HepG2 (cell line): ENCODE data around the gene CADM1. TPM values are rescaled to one million over a fixed set of nuclear protein-coding genes. Genes with fewer than 3 reads are reported as not detected.

Source experiments
- FOXP1 ChIP-seq, 2 experiments: fragments of 450-650 bp in 1 of 2; IDR thresholded peaks; 2 replicates each; pipeline ENCODE4 v1.6.1; 2017 to 2018; ENCODE audit warnings: antibody characterized with exemption in 1 of 2
- PITX1 ChIP-seq: sonication (generic); formaldehyde crosslinking; IDR thresholded peaks from 2 replicates; pipeline ENCODE4 v1.5.1; 2020; ENCODE audit warnings: mild to moderate bottlenecking, missing genetic modification reagents
- SRY ChIP-seq: sonication (generic); formaldehyde crosslinking; IDR thresholded peaks from 2 replicates; pipeline ENCODE4 v1.8.0; 2022; ENCODE audit warnings: mild to moderate bottlenecking, missing genetic modification reagents
- TCF12 ChIP-seq, 2 experiments: fragments of 450-650 bp in 1 of 2; sonication (generic) in 1 of 2; formaldehyde crosslinking in 1 of 2; IDR thresholded peaks; 2 replicates each; pipeline versions ENCODE4 v1.6.1 to v1.8.0; 2017 to 2022; ENCODE audit warnings: antibody characterized with exemption in 1 of 2, mild to moderate bottlenecking in 1 of 2, missing genetic modification reagents in 1 of 2, moderate library complexity in 1 of 2
- XRCC5 ChIP-seq: fragments of 200-400 bp; formaldehyde crosslinking; optimal IDR thresholded peaks from 2 replicates; pipeline ENCODE3; 2017; ENCODE audit warnings: mild to moderate bottlenecking, low read length
- polyA plus RNA-seq, 8 experiments: library from polyadenylated mRNA; depleted of rRNA in 3 of 8; stranded (reverse) in 7 of 8; unstranded in 1 of 8; fragments of >200 nt; fragmentation: Illumina TruSeq in 4 of 8; extraction: Trizol in 4 of 8; gene quantifications; 2 replicates each; pipeline versions ENCODE4 v1.2.1 to v1.2.3, GENCODE V29; 2011 to 2016; ENCODE audit warnings: low read depth in 4 of 8, missing spikeins in 1 of 8, mixed read lengths in 1 of 8; ENCODE audit not compliant: insufficient read depth in 1 of 8
- total RNA-seq, 5 experiments: library from RNA; depleted of rRNA; stranded (reverse); fragments of >200 nt; fragmentation: Illumina TruSeq; extraction: Trizol; gene quantifications; 2 replicates each; pipeline ENCODE4 v1.2.3, GENCODE V29; 2016; ENCODE audit warnings: low read depth in 1 of 5
- TF ChIP-seq, protein P1 (sequence below): sonication (generic); formaldehyde crosslinking; IDR thresholded peaks from one replicate; pipeline ENCODE4 v1.5.1; 2020; ENCODE audit warnings: mild to moderate bottlenecking, missing genetic modification reagents; ENCODE audit errors: not compliant biosample characterization
- TF ChIP-seq, protein P2 (sequence below): sonication (generic); formaldehyde crosslinking; IDR thresholded peaks from 2 replicates; pipeline ENCODE4 v1.4.0; 2020; ENCODE audit warnings: missing genetic modification reagents
- TF ChIP-seq, protein P3 (sequence below): IDR thresholded peaks from 2 replicates; pipeline ENCODE4 v1.4.0; 2020; ENCODE audit warnings: mild to moderate bottlenecking, missing genetic modification reagents
- TF ChIP-seq, protein P4 (sequence below): sonication (generic); formaldehyde crosslinking; IDR thresholded peaks from 2 replicates; pipeline ENCODE4 v1.5.0; 2020; ENCODE audit warnings: missing genetic modification reagents

Gene CADM1
- total and polyA plus RNA-seq, 2 of the 13 experiments (the other 11 are each of a cell fraction or from before 2014, with no cell fraction given): 71.3 to 122 TPM

DNA sequence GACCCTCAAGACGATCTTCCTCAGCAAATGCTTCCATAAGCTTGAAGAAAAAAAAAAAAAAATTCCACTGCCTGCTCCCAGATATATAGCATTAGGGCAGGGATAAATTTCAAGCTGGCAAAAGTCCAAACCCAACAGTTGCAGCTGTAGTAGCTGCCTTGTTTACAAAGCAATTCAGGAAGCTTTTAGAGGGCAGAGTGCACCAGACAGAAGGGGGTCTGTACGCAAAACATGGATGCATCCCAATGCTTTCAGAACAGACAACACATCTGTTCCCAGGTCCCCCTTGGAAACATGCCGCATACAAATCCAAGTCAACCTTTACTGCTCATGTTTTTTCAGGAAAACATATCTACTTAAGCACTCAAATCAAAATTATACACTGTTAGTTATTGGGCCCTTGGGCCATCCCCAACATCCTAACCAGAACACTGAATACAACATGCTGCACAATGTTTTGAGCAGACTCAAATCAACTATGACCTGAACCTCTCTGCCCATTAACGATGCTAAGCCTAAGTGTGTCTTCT lies 94.5 kb downstream of the CADM1 start (continued):
- TF ChIP-seq, protein P1, sequence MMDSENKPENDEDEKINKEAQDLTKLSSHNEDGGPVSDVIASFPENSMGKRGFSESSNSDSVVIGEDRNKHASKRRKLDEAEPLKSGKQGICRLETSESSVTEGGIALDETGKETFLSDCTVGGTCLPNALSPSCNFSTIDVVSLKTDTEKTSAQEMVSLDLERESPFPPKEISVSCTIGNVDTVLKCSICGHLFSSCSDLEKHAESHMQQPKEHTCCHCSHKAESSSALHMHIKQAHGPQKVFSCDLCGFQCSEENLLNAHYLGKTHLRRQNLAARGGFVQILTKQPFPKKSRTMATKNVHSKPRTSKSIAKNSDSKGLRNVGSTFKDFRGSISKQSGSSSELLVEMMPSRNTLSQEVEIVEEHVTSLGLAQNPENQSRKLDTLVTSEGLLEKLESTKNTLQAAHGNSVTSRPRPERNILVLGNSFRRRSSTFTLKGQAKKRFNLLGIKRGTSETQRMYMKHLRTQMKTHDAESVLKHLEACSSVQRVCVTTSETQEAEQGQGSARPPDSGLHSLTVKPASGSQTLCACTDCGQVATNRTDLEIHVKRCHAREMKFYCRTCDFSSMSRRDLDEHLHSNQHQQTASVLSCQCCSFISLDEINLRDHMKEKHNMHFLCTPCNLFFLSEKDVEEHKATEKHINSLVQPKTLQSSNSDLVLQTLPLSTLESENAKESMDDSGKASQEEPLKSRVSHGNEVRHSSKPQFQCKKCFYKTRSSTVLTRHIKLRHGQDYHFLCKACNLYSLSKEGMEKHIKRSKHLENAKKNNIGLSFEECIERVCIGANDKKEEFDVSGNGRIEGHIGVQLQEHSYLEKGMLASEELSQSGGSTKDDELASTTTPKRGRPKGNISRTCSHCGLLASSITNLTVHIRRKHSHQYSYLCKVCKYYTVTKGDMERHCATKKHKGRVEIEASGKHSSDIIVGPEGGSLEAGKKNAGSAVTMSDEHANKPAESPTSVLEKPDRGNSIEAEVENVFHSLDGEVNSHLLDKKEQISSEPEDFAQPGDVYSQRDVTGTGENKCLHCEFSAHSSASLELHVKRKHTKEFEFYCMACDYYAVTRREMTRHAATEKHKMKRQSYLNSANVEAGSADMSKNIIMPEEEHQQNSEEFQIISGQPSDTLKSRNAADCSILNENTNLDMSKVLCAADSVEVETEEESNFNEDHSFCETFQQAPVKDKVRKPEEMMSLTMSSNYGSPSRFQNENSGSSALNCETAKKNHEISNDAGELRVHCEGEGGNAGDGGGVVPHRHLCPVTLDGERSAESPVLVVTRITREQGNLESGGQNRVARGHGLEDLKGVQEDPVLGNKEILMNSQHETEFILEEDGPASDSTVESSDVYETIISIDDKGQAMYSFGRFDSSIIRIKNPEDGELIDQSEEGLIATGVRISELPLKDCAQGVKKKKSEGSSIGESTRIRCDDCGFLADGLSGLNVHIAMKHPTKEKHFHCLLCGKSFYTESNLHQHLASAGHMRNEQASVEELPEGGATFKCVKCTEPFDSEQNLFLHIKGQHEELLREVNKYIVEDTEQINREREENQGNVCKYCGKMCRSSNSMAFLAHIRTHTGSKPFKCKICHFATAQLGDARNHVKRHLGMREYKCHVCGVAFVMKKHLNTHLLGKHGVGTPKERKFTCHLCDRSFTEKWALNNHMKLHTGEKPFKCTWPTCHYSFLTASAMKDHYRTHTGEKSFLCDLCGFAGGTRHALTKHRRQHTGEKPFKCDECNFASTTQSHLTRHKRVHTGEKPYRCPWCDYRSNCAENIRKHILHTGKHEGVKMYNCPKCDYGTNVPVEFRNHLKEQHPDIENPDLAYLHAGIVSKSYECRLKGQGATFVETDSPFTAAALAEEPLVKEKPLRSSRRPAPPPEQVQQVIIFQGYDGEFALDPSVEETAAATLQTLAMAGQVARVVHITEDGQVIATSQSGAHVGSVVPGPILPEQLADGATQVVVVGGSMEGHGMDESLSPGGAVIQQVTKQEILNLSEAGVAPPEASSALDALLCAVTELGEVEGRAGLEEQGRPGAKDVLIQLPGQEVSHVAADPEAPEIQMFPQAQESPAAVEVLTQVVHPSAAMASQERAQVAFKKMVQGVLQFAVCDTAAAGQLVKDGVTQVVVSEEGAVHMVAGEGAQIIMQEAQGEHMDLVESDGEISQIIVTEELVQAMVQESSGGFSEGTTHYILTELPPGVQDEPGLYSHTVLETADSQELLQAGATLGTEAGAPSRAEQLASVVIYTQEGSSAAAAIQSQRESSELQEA: no peak
- TF ChIP-seq, protein P2, sequence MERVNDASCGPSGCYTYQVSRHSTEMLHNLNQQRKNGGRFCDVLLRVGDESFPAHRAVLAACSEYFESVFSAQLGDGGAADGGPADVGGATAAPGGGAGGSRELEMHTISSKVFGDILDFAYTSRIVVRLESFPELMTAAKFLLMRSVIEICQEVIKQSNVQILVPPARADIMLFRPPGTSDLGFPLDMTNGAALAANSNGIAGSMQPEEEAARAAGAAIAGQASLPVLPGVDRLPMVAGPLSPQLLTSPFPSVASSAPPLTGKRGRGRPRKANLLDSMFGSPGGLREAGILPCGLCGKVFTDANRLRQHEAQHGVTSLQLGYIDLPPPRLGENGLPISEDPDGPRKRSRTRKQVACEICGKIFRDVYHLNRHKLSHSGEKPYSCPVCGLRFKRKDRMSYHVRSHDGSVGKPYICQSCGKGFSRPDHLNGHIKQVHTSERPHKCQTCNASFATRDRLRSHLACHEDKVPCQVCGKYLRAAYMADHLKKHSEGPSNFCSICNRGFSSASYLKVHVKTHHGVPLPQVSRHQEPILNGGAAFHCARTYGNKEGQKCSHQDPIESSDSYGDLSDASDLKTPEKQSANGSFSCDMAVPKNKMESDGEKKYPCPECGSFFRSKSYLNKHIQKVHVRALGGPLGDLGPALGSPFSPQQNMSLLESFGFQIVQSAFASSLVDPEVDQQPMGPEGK (CRISPR knock-in tag): peak; percentile 68
- peak; percentile 26 for TF ChIP-seq XRCC5
- TF ChIP-seq SRY (CRISPR knock-in tag): no peak
- TF ChIP-seq, protein P3, sequence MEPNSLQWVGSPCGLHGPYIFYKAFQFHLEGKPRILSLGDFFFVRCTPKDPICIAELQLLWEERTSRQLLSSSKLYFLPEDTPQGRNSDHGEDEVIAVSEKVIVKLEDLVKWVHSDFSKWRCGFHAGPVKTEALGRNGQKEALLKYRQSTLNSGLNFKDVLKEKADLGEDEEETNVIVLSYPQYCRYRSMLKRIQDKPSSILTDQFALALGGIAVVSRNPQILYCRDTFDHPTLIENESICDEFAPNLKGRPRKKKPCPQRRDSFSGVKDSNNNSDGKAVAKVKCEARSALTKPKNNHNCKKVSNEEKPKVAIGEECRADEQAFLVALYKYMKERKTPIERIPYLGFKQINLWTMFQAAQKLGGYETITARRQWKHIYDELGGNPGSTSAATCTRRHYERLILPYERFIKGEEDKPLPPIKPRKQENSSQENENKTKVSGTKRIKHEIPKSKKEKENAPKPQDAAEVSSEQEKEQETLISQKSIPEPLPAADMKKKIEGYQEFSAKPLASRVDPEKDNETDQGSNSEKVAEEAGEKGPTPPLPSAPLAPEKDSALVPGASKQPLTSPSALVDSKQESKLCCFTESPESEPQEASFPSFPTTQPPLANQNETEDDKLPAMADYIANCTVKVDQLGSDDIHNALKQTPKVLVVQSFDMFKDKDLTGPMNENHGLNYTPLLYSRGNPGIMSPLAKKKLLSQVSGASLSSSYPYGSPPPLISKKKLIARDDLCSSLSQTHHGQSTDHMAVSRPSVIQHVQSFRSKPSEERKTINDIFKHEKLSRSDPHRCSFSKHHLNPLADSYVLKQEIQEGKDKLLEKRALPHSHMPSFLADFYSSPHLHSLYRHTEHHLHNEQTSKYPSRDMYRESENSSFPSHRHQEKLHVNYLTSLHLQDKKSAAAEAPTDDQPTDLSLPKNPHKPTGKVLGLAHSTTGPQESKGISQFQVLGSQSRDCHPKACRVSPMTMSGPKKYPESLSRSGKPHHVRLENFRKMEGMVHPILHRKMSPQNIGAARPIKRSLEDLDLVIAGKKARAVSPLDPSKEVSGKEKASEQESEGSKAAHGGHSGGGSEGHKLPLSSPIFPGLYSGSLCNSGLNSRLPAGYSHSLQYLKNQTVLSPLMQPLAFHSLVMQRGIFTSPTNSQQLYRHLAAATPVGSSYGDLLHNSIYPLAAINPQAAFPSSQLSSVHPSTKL (CRISPR knock-in tag): peak; percentile 91
- TF ChIP-seq, protein P4, sequence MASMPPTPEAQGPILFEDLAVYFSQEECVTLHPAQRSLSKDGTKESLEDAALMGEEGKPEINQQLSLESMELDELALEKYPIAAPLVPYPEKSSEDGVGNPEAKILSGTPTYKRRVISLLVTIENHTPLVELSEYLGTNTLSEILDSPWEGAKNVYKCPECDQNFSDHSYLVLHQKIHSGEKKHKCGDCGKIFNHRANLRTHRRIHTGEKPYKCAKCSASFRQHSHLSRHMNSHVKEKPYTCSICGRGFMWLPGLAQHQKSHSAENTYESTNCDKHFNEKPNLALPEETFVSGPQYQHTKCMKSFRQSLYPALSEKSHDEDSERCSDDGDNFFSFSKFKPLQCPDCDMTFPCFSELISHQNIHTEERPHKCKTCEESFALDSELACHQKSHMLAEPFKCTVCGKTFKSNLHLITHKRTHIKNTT (CRISPR knock-in tag): no peak
- peak; percentile 71; the same call in 1 of the 2 replicates for TF ChIP-seq PITX1 (CRISPR knock-in tag)
- no peak for TF ChIP-seq FOXP1 (IDR thresholded peaks at IDR 0.05)
- peak; percentile 77 for TF ChIP-seq FOXP1 (CRISPR knock-in tag; IDR thresholded peaks at IDR 0.05)
- TF ChIP-seq TCF12 (IDR thresholded peaks at IDR 0.05): no peak
- no peak for TF ChIP-seq TCF12 (CRISPR knock-in tag; IDR thresholded peaks at IDR 0.05)
